ENCODE results near the gene LPAR5. TPM values are rescaled to one million over a fixed set of nuclear protein-coding genes. Genes with fewer than 3 reads are reported as not detected.
A peak's percentile ranks its signal among the peaks of the same experiment; 100 is the strongest.

Gene LPAR5
- total RNA-seq (2014; rRNA removed; shearing (Covaris generic)), result 0.27 and 0.29 TPM in 2 replicates
- polyA plus RNA-seq (2015; cell fraction: cytosol; rRNA removed), result 0.62 and 1.1 TPM in 2 replicates
- 0.61 and 0.87 TPM in 2 replicates for polyA plus RNA-seq (2015; cell fraction: nucleus; rRNA removed)

- peak; percentile 72 for DNase-seq (ENCODE audit: low read depth)
Measured at GRCh38 chr12:6635856-6636531, at the start of gene LPAR5. TSS of gene LPAR5 (minus strand) at chr12:6635959. CDS start at chr12:6621248, 14,711 bp downstream.

GRCh38 chr12:6684609-6685008, 48.9 kb upstream of the LPAR5 start:
- DNase-seq (ENCODE audit: low read depth), result peak; percentile 36

GRCh38 chr12:6676962-6677361, 41.2 kb upstream of the LPAR5 start:
- no peak for DNase-seq (ENCODE audit: low read depth)

DNA sequence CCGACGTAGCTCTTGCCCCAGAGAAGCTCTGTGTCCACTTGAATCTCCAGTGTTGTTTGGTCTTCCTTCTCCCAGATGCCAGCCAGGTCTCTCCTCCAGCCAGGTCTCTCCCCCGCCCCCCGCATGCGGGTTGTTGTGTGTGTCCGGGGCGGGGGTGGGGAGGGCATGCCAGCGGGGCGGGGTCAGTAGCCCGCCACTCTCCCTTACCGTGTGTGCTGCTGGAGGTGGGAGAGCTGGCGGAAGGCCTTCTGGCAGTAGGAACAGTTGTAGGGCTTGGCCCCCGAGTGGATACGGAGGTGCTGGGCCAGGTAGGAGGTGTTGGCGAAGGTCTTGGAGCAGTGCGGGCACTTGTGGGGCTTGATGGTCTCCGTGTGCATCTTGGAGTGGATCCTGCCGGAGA, 36.4 kb upstream of the LPAR5 start:
- DNase-seq (ENCODE audit: low read depth), result no peak

GRCh38 chr12:6667559-6668210, 31.9 kb upstream of the LPAR5 start:
- no peak for DNase-seq (ENCODE audit: low read depth)

GRCh38 chr12:6666211-6666610, 30.5 kb upstream of the LPAR5 start:
- no peak for DNase-seq (ENCODE audit: low read depth)

DNA sequence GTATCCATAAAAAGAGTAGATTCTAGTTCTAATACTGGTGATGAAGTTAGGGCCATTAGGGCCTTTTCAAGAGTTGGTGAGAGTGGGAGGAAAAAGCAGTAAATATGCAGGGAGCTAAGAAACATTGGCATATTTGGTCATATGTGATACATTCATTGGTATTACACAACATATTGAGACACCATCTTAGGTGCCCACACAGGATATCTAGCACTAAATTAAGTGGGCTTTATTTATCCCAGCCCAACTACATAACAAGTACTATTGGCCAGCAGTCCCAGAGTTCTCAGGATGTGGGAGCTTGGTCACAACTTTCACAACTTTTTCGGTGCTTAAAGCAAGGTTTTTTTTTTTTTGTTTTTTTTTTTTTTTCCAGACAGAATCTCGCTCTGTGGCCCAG, 29.1 kb upstream of the LPAR5 start:
- no peak for DNase-seq (ENCODE audit: low read depth)

DNA sequence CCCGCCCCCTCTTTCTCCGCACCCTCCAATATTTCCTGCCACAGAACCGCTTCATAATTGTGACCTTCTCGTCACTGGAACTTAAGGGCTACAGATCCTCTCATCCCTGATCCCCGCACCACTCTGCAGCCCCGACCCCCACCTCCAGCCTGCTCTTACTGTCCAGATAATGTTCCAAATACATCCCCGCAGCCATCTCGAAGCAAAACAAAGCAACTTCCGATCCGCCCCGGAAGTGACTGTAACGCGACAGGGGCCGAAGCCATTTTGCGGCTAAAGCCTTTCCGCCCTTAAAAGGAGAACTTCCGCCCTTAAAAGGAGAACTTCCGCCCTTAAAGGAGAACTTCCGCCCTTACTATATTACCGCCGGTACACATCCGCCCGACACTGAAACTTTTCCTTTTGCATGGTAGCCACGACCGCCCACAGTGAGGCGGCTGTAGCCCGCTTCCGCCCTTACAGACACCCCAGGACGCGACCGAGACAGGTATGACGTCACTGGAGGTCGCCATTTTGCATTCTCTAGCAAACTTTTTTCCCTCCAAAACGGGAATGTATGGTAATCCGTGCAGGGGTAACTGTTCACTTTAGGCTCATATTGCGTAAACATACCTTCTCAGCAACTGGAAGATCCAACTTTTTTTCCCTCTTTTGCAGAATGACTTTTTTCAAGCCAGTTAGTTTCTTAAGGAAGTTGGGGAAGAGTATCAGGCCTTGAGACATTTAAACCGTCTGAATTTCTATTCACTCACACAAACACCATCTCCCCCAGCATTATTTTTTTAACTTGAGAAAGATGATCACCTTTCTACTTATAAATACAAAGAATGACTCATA, 27.4 kb upstream of the LPAR5 start, which contains the start of gene ING4:
Gene ING4, minus strand, starts transcription at position 214 of the 837 bp plus-strand sequence. Its CDS starts 18 bp downstream, at position 196.
- peak; percentile 100 for DNase-seq (ENCODE audit: low read depth)

- DNase-seq (ENCODE audit: low read depth), result no peak
Measured at GRCh38 chr12:6662602-6662905, 26.8 kb upstream of the LPAR5 start.

DNA sequence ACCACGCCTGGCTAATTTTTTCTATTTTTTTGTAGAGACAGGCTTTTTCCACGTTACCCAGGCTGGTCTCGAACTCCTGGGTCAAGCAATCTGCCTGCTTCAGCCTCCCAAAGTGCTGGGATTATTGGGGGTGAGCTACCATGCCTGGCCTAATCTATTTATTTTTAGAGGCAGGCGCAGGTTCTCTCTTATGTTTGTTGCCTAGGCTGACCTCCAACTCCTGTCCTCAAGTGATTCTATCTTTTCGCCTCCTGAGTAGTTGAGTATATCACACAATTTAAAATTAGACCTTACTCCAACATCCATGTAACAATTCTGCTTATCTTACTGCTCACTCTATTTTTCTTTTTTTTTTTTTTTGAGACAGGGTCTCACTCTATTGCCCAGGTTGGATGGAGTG, 18.2 kb upstream of the LPAR5 start:
- DNase-seq (ENCODE audit: low read depth), result no peak

DNA sequence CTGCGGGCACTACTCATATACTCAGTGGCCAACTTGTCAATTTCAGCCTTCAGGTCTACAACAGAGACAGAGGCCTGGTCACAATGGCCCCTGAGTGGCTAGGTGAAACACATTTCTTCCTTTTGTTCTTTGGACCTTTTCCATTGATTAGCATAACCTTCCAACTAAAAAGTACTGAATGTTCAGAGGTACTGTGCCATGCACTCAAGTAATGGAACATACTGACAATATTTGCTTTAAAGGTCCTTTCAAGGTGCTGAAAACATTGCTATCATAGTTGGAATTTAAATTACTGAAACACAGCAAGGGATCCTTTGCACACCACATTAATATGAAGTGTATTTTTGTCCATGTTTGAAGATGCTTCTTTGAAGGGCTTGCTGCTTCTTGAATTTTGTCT, 17.6 kb upstream of the LPAR5 start:
- DNase-seq (ENCODE audit: low read depth), result no peak

GRCh38 chr12:6652391-6652790, 16.6 kb upstream of the LPAR5 start:
- DNase-seq (ENCODE audit: low read depth), result no peak

DNA sequence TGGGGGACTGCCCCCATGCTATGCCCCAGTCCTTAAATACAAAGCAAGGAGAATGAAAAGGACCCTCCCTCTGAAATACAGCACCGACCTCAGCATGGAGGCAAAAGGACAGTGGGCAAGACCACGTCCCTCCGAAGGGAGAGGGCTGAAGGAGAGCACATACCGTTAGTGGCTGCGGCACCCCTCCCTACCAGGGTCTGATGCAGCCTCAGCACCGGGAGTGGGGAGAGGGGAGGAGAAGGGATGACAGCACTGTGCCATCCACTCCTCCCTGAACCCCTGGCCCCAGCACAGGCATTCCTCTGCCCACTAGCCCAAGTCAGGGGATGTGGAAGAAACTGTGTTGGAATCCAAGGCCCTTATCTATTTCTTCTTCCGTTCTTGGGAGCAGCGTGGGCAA, 15.1 kb upstream of the LPAR5 start:
- no peak for DNase-seq (ENCODE audit: low read depth)

GRCh38 chr12:6647083-6647604, 11.4 kb upstream of the LPAR5 start, which contains the start of gene ACRBP:
TSS of gene ACRBP (minus strand) at chr12:6647432. CDS start at chr12:6647366, 66 bp downstream.
- no peak for DNase-seq (ENCODE audit: low read depth)

- DNase-seq (ENCODE audit: low read depth), result no peak
Measured at GRCh38 chr12:6646276-6647082, 10.7 kb upstream of the LPAR5 start.

GRCh38 chr12:6644903-6645302, 9.1 kb upstream of the LPAR5 start:
- no peak for DNase-seq (ENCODE audit: low read depth)

GRCh38 chr12:6644257-6644596, 8.5 kb upstream of the LPAR5 start:
- no peak for DNase-seq (ENCODE audit: low read depth)

- DNase-seq (ENCODE audit: low read depth), result no peak
Measured at GRCh38 chr12:6643569-6644256, 8.0 kb upstream of the LPAR5 start.

GRCh38 chr12:6641131-6641530, 5.4 kb upstream of the LPAR5 start:
- no peak for DNase-seq (ENCODE audit: low read depth)

GRCh38 chr12:6640497-6640896, 4.7 kb upstream of the LPAR5 start:
- DNase-seq (ENCODE audit: low read depth), result no peak

Data from HT1080 (cell line).